NCI-H1417 treated with DMSO at 0.1 percent for 48 hours (cell line): ENCODE data around the gene NCF1.
"Not testable (repeated sequence)": the region's sequence is repeated elsewhere in the genome, so short reads cannot be mapped to it uniquely, and the experiment has no call there.

Experiments used
- DNase-seq: peaks from one replicate; lab custom pipeline; 2025; lab: John Stamatoyannopoulos, UW

NCF1 gene

DNA sequence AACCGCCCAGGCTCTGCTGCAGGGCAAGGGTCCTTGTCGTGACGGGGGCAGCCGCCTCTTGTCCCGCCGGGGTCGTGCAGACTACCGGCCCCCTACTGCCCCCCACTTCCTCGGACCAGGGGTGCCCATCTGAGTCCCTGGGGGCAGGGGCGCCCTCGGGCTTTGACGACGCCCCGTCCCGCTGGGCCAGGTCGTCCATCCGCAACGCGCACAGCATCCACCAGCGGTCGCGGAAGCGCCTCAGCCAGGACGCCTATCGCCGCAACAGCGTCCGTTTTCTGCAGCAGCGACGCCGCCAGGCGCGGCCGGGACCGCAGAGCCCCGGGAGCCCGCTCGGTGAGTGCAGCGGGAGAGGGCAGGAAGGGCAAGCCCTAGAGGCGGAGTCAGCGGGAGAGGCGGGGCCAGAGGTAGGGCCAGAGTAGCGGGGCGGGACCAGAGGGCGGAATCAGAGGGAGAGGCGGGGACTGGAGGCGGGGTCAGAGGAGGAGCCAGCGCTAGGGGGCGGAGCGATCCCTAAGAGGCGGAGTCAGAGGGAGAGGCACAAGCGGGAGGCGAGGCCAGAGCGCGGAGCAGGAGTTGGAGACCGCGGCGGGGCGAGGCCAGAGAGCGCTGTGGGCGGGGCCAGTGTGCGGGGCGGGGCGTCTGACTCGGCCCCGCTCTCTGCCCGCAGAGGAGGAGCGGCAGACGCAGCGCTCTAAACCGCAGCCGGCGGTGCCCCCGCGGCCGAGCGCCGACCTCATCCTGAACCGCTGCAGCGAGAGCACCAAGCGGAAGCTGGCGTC, 14.7 kb downstream of the NCF1 start:
- DNase-seq = peak; percentile 67

DNA sequence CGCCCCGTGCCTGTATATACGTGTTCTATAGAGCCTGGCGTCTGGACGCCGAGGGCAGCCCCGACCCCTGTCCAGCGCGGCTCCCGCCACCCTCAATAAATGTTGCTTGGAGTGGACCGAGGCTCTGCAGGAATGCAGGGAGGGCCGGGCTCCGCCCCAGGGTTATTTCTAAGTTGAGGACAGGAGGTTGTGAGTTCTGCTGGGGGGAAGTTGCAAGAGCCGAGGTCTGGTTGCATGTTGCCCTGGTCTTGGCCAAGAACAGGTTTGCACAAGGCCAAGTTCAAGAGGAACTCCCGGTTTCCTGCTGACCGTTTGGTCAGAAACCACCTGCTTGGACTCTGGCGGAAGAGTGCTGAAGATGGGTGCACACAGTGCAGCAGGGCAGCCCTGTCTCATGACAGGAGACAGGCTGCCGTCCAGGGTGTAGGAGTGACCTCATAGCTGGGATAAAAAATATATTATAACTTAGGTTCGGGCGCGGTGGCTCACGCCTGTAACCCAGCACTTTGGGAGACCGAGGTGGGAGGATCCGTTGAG, 15.5 kb downstream of the NCF1 start:
- not testable (repeated sequence) for DNase-seq

DNA sequence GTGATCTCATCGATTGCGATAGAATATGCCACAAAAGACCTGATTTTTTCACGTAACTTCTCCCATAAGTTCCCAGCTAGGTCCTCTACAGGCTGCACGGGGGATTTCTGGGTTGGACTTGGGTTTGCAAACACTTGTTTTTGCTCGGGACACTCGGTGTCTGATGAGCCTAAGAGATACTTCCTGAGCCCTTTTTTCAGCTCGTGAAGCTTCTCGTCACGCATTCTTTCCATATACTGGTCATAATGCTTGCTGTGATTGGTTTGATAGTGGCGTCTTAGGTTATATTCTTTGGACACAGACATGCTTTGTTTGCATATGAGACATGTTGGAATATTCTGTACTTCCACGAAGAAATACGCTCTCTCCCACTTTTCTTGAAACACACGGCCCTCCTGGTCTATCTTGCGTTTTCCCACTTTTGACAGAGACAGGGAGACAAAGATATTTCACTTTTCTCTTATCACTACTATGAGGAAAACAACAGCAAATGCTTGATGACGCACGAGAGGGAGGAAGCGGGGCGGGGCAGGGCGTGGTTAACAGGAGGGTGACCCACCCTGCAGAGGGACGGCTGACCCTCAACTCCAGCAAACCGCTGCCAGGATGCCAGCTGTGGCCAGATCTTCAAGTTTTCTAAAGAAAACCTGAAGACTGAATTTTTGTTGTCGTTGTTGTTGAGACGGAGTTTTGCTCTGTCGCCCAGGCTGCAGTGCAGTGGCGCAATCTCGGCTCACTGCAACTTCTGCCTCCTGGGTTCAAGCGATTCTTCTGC, 24.2 kb downstream of the NCF1 start:
- not testable (repeated sequence) for DNase-seq

DNA sequence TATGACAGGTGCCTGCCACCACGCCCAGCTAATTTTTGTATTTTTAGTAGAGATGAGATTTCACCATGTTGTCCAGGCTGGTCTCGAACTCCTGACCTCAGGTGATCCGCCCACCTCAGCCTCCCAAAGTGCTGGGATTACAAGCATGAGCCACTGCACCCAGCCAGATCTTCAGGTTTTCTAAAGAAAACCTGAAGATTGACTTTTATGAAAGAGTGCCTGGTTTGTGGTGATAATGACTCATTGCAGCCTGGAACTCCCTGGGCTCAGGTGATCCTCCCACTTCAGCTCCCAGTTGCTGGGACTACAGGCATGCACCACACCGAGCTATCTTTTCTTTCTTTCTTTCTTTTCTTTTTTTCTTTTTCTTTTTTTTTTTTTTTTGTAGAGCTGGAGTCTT, 24.8 kb downstream of the NCF1 start:
- DNase-seq = not testable (repeated sequence)

DNA sequence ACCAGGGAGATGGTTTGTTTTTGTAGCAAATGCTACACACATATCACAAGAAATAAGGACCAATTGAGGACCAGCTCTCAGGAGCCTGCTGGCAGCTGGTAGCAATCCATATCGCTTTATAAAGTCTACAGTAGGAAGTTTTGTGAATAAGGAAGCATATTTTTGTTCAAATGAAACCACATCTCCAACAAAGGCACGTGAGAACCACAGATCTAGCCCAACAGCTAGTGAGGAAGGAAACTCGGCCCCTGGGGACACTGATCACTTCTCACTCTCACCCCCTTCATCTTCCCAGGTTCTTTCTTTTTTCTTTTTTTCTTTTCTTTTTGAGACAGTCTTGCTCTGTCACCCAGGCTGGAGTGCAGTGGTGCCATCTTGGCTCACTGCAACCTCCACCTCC, 42.1 kb downstream of the NCF1 start:
- DNase-seq = not testable (repeated sequence)

DNA sequence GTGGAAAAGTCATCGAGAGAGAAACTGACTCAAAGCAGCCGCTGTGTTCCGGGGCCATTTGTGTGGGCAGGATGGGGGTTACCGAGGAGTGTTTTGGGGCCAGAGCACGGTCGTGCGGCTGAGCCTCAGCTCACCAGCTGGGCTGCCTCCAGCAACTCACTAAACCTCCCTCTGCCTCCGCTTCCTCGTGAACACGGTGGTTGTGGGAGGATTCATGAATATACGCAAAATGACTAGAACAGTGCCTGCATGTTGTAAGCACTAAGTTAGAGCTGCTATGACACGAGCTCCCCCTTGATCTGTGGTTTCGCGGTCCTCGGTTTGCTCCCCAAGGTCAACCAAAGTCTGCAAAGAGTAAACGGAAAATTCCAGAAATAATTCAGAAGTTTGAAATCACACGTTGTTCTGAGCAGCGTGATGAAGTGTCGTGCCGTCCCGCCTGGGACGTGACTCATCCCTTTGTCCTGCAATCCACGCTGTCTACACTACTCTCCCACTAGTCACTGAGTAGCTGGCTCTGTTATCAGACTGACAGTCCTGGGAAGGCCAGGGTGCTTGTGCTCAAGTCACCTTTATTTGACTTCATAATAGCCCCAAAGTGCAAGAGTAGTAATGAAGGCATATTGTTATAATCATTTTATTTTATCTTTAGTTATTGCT, 46.5 kb downstream of the NCF1 start:
- DNase-seq = not testable (repeated sequence)

DNA sequence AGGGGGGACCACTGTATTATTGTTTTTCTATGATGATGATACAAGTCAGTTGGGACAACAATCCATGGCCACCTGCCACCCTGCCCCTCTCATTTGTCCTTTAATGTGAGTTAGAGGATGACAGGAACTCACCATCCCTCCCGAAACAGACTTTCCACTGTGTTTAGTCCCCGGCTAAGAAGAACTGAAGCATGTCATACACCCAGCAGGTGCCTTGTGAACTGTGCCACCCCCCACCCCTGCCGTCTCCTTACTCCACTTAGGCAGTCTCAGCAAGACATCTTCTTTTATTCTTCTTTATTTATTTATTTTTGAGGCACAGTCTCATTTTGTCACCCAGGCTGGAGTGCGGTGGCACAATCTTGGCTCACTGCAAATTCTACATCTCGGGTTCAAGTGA, 47.4 kb downstream of the NCF1 start:
- not testable (repeated sequence) for DNase-seq

DNA sequence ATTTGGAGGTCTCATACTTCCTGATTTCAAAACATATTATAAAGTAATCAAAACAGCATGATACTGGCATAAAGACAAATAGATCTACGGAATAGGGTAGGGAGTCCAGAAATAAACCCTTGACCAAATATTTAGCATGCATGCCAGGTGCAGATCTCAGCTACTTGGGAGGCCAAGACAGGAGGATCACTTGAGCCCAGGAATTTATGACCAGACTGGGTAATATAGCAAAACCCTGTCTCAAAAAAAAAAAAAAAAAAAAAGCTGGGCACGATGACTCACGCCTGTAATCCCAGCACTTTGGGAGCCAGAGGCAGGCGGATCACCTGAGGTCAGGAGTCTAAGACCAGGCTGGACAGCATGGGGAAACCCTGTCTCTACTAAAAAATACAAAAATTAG, 56.1 kb downstream of the NCF1 start:
- DNase-seq = not testable (repeated sequence)

DNA sequence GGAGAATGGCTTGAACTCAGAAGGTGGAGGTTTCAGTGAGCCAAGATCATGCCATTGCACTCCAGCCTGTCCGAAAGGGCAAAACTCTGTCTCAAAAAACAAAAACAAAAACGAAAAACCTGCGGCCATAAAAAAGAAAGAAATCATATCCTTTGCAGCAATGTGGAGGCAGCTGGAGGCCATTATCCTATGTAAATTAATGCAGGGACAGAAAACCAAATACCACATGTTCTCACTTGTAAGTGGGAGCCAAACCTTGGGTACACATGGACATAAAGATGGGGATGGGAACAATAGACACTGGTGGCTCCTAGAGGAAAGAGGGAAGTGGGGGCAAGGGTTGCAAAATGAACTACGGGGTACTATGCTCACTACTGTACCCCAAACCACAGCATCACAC, 56.6 kb downstream of the NCF1 start:
- DNase-seq = not testable (repeated sequence)
